Measurements from ENCODE around the gene PRKCE. TPM values are rescaled to one million over a fixed set of nuclear protein-coding genes. Genes with fewer than 3 reads are reported as not detected.

The PRKCE gene
- total RNA-seq, 1 experiment from 2014 or later: 14.8 TPM

DNA sequence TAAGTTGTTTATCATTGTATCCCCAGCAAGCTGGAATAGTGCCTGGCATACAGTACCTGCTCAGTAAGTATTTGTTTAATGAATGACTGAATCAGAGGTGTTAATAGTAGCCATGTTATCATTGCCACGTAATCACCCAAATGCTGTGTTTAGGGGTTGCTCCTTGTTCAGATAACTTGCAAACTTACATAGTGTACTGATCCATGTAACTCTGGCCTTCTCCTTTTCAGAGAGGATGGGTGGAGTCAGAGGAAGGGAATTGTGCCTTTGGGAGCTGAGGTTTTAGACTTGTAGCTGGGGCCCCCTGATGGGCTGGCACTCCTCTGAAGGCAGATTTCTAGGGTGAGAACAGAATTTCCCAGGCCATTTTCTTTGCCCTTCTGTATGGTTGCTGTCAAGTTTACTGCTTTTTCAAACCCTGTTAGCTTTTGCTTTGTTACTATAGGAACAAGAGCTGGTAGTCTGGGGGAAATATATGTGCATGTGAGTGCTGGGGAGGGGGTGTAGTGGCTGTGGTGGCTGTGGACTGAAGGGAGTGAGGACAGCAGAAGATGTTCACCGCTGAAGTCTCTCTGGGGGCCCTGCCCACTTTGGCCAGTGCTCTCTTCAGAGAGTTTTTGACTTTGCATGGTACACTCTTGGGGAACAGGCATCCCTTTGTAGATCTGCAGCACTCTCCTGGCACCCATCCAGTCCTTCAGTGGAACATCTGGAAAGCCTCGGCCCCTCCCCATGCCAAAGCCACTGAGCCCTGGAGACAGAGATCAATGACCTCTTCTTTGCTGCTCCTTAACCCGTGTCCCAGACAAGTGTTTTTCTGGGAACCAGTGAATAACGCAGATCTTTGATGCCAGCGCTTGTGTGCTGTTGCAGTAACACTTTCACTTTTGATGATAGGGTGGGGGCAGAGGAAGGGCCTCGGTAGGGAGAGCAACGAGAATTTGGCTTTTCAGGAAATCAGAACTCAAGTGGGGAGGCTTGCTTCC lies 209.0 kb downstream of the PRKCE start:
- H2AFZ ChIP-seq (ENCODE audit: low read depth, low read length, poor library complexity, severe bottlenecking): no peak overlapping the region
- H3K4me3 ChIP-seq (replicated peaks in 1 of 2; ENCODE audit: low read depth in 1 of 2, low read length in 2 of 2): no peak overlapping the region

More for the DNA sequence above, 209.0 kb downstream of the PRKCE start:
- Histone ChIP-seq H3K4me2 (ENCODE audit: low read length) (no peak overlapping the region), H4K20me1 (ENCODE audit: insufficient read depth) (no peaks in the 10 kb centered on the region), H3K27me3 (ENCODE audit: insufficient read depth, low read length) (no peaks in the 10 kb centered on the region), H3K9ac (ENCODE audit: low read length) (no peak overlapping the region), H3K36me3 (ENCODE audit: control insufficient read depth in 1 of 2, insufficient read depth in 2 of 2, low read length in 2 of 2) (no peaks in the 10 kb centered on the region), H3K4me1 (ENCODE audit: control insufficient read depth in 1 of 2, insufficient read depth in 2 of 2, low read length in 2 of 2) (peaks cover 0 to 3% of the 10 kb centered on the region in 2 experiments; a peak in 1 of 4 replicates), H3K9me3 (ENCODE audit: control insufficient read depth in 1 of 2, insufficient read depth in 1 of 2, low read depth in 1 of 2, low read length in 2 of 2) (no peaks in the 10 kb centered on the region), H3K9me2 (ENCODE audit: insufficient read depth) (no peaks in the 10 kb centered on the region), H3K79me2 (ENCODE audit: insufficient read depth, low read length) (no peaks in the 10 kb centered on the region), H3K27ac (ENCODE audit: low read depth, low read length) (no peak overlapping the region)
- ChIA-PET CTCF (no interaction called here), POLR2A (no interaction called here), RAD21 (ENCODE audit: low non-redundant PET in 1 of 2, low total read pairs in 2 of 2, uncharacterized antibody in 2 of 2, unreplicated experiment in 2 of 2) (no interaction called here)
- TF ChIP-seq EZH2 (IDR thresholded peaks at IDR 0.05) (no peak), ELF1 (IDR thresholded peaks at IDR 0.05; ENCODE audit: borderline replicate concordance, low read depth) (no peak), EGR1 (IDR thresholded peaks at IDR 0.05; ENCODE audit: low read depth) (no peak), CBX3 (IDR thresholded peaks at IDR 0.05; ENCODE audit: low read depth) (no peak), FOSL1 (IDR thresholded peaks at IDR 0.05; ENCODE audit: low read depth) (no peak), TCF7L2 (IDR thresholded peaks at IDR 0.05; ENCODE audit: borderline replicate concordance, extremely low read depth, insufficient read depth, insufficient read length) (no peak)
- TF ChIP-seq, protein P1, sequence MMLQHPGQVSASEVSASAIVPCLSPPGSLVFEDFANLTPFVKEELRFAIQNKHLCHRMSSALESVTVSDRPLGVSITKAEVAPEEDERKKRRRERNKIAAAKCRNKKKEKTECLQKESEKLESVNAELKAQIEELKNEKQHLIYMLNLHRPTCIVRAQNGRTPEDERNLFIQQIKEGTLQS (IDR thresholded peaks at IDR 0.05): no peak
- TF ChIP-seq, protein P2, sequence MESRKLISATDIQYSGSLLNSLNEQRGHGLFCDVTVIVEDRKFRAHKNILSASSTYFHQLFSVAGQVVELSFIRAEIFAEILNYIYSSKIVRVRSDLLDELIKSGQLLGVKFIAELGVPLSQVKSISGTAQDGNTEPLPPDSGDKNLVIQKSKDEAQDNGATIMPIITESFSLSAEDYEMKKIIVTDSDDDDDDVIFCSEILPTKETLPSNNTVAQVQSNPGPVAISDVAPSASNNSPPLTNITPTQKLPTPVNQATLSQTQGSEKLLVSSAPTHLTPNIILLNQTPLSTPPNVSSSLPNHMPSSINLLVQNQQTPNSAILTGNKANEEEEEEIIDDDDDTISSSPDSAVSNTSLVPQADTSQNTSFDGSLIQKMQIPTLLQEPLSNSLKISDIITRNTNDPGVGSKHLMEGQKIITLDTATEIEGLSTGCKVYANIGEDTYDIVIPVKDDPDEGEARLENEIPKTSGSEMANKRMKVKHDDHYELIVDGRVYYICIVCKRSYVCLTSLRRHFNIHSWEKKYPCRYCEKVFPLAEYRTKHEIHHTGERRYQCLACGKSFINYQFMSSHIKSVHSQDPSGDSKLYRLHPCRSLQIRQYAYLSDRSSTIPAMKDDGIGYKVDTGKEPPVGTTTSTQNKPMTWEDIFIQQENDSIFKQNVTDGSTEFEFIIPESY (IDR thresholded peaks at IDR 0.05; ENCODE audit: extremely low read depth, insufficient replicate concordance, low read length): no peak
- no peak for DNase-seq (ENCODE audit: low read depth, low spot score)
- intact Hi-C loops (cut with micrococcal nuclease): no loop called here
- no peak for ATAC-seq
- no TSS peak for BruUV-seq (replicated peaks)
